ENCODE data around the gene CALML5. TPM values are rescaled to one million over a fixed set of nuclear protein-coding genes. Genes with fewer than 3 reads are reported as not detected.

Gene CALML5
- total RNA-seq, 2 experiments from 2014 or later: not detected

GRCh38 chr10:5537684-5538083, 38.3 kb upstream of the CALML5 start:
- BruUV-seq (replicated peaks): no TSS peak
- ChIA-PET CTCF (ENCODE audit: unreplicated experiment) (no interaction called here), POLR2A (no interaction called here)
- H2AFZ ChIP-seq (ENCODE audit: low read length): no peak overlapping the region
- H3K79me2 ChIP-seq (ENCODE audit: insufficient read depth, low read depth, low read length): no peaks in the 10 kb centered on the region
- H3K4me2 ChIP-seq (ENCODE audit: low read length): no peak overlapping the region
- intact Hi-C loops (cut with micrococcal nuclease; ENCODE audit: unreplicated experiment): no loop called here
- H3K9me3 ChIP-seq (ENCODE audit: low read length): peaks cover 8% of the 10 kb centered on the region
- TF ChIP-seq EZH2phosphoT487 (IDR thresholded peaks at IDR 0.05; ENCODE audit: borderline replicate concordance, low read depth, low read length) (no peak), CTCF (conservative IDR thresholded peaks at IDR 0.05; ENCODE audit: low read length) (no peak)
- no peaks in the 10 kb centered on the region for H3K9me2 ChIP-seq (ENCODE audit: insufficient read depth, low read length)
- no peak overlapping the region for H3K4me3 ChIP-seq (ENCODE audit: low read depth, low read length, poor library complexity, severe bottlenecking)
- no peak overlapping the region for H3K27ac ChIP-seq (ENCODE audit: low read depth, low read length, poor library complexity, severe bottlenecking)
- DNase-seq (ENCODE audit: low spot score): no peak
- no peaks in the 10 kb centered on the region for H4K20me1 ChIP-seq (ENCODE audit: insufficient read depth, low read length)
- no peaks in the 10 kb centered on the region for H3K36me3 ChIP-seq (ENCODE audit: insufficient read depth, low read length)
- H3K4me1 ChIP-seq (ENCODE audit: insufficient read depth, low read length, poor library complexity, severe bottlenecking): no peaks in the 10 kb centered on the region

- no peak overlapping the region for H2AFZ ChIP-seq (ENCODE audit: low read length)
- no peak overlapping the region for H3K27ac ChIP-seq (ENCODE audit: low read depth, low read length, poor library complexity, severe bottlenecking)
- ChIA-PET POLR2A (no interaction called here), CTCF (ENCODE audit: unreplicated experiment) (no interaction called here)
- H3K4me1 ChIP-seq (ENCODE audit: insufficient read depth, low read length, poor library complexity, severe bottlenecking): no peaks in the 10 kb centered on the region
- intact Hi-C loops (cut with micrococcal nuclease; ENCODE audit: unreplicated experiment): no loop called here
- no peaks in the 10 kb centered on the region for H3K79me2 ChIP-seq (ENCODE audit: insufficient read depth, low read depth, low read length)
- TF ChIP-seq CTCF (conservative IDR thresholded peaks at IDR 0.05; ENCODE audit: low read length) (no peak), EZH2phosphoT487 (IDR thresholded peaks at IDR 0.05; ENCODE audit: borderline replicate concordance, low read depth, low read length) (no peak)
- H3K9me2 ChIP-seq (ENCODE audit: insufficient read depth, low read length): no peaks in the 10 kb centered on the region
- no peaks in the 10 kb centered on the region for H3K36me3 ChIP-seq (ENCODE audit: insufficient read depth, low read length)
- H3K9me3 ChIP-seq (ENCODE audit: low read length): no peaks in the 10 kb centered on the region
- no peak overlapping the region for H3K4me2 ChIP-seq (ENCODE audit: low read length)
- DNase-seq (ENCODE audit: low spot score): no peak
- H3K4me3 ChIP-seq (ENCODE audit: low read depth, low read length, poor library complexity, severe bottlenecking): no peak overlapping the region
- BruUV-seq (replicated peaks): no TSS peak
- H4K20me1 ChIP-seq (ENCODE audit: insufficient read depth, low read length): no peaks in the 10 kb centered on the region
Observed at GRCh38 chr10:5536486-5537081, 37.2 kb upstream of the CALML5 start.
